ENCODE measurements around the gene ROCK2. TPM values are rescaled to one million over a fixed set of nuclear protein-coding genes. Genes with fewer than 3 reads are reported as not detected.

ROCK2 gene
- total RNA-seq, 1 experiment from 2014 or later: 64.4 TPM

DNA sequence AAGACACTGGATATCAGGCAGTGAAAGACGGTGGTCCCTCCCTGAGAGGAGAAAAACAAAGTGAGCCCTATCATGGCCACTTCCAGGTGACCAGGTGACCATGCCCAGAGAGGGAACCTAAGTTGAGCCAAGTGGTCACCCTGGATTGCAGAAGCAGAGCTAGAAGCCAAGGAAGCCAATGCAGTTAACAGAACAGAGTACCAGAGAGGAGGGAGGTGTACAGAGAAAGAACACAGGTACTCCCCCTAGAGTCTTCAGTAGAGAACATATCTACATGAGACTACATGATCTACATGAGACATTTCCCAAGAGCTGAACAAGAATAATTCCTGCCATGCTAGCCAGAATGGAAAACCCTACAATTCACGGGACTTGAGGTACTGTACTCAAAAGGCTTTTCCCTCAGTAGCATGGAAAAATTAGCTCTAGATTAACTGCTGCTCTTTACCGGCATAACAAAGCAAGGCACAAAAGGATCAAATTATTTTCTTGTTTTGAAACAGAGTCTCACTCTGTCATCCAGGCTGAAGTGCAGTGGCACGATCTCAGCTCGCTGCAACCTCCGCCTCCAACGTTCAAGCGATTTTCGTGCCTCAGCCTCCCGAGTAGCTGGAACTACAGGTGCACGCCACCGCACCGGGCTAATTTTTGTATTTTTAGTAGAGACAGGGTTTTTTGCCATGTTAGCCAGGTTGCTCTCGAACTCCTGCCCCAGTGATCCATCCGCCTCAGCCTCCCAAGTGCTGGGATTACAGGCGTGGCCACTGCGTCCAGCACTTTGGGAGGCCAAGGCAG is 23.5 kb downstream of the ROCK2 start:
- H3K27me3 Mint-ChIP-seq (ENCODE audit: insufficient read depth, unreplicated experiment): no peaks in the 10 kb centered on the region
- no peaks in the 10 kb centered on the region for H3K36me3 Mint-ChIP-seq (ENCODE audit: insufficient read depth, unreplicated experiment)
- Histone ChIP-seq H3K36me3 (ENCODE audit: control insufficient read depth, insufficient read depth, low read length) (no peaks in the 10 kb centered on the region), H3K4me1 (no peaks in the 10 kb centered on the region), H3K4me3 (ENCODE audit: low read depth, low read length) (no peak overlapping the region), H3K27me3 (replicated peaks; ENCODE audit: control insufficient read depth, insufficient read depth, low read length) (no peaks in the 10 kb centered on the region), H3K9me3 (no peaks in the 10 kb centered on the region)
- POLR2A ChIA-PET: no interaction called here
- TF ChIP-seq CTCF (IDR thresholded peaks at IDR 0.05; ENCODE audit: insufficient read depth in 1 of 2, low read depth in 1 of 2, low read length in 1 of 2, severe bottlenecking in 1 of 2, unreplicated experiment in 1 of 2): no peak
- no peak for DNase-seq
- intact Hi-C loops (cut with micrococcal nuclease; ENCODE audit: unreplicated experiment): no loop called here
- no peaks in the 10 kb centered on the region for H3K4me1 Mint-ChIP-seq (ENCODE audit: low read depth, unreplicated experiment)
- CTCF ChIA-PET: no interaction called here
- no peak overlapping the region for H3K27ac Mint-ChIP-seq (ENCODE audit: unreplicated experiment)
- H3K9me3 Mint-ChIP-seq (ENCODE audit: unreplicated experiment): no peaks in the 10 kb centered on the region
- H3K4me3 Mint-ChIP-seq (ENCODE audit: unreplicated experiment): no peak overlapping the region
- no TSS peak for BruUV-seq (replicated peaks)

GRCh38 chr2:11319939-11320338 is 24.5 kb downstream of the ROCK2 start:
- Mint-ChIP-seq H3K36me3 (ENCODE audit: insufficient read depth, unreplicated experiment) (no peaks in the 10 kb centered on the region), H3K4me3 (ENCODE audit: unreplicated experiment) (no peak overlapping the region), H3K27ac (ENCODE audit: unreplicated experiment) (no peak overlapping the region), H3K4me1 (ENCODE audit: low read depth, unreplicated experiment) (no peaks in the 10 kb centered on the region), H3K27me3 (ENCODE audit: insufficient read depth, unreplicated experiment) (no peaks in the 10 kb centered on the region), H3K9me3 (ENCODE audit: unreplicated experiment) (no peaks in the 10 kb centered on the region)
- ChIA-PET POLR2A (no interaction called here), CTCF (no interaction called here)
- no peak for DNase-seq
- no peaks in the 10 kb centered on the region for H3K36me3 ChIP-seq (ENCODE audit: control insufficient read depth, insufficient read depth, low read length)
- no TSS peak for BruUV-seq (replicated peaks)
- no peaks in the 10 kb centered on the region for H3K4me1 ChIP-seq
- no peaks in the 10 kb centered on the region for H3K27me3 ChIP-seq (replicated peaks; ENCODE audit: control insufficient read depth, insufficient read depth, low read length)
- intact Hi-C loops (cut with micrococcal nuclease; ENCODE audit: unreplicated experiment): no loop called here
- H3K4me3 ChIP-seq (ENCODE audit: low read depth, low read length): no peak overlapping the region
- no peak for TF ChIP-seq CTCF (IDR thresholded peaks at IDR 0.05; ENCODE audit: insufficient read depth in 1 of 2, low read depth in 1 of 2, low read length in 1 of 2, severe bottlenecking in 1 of 2, unreplicated experiment in 1 of 2)
- H3K9me3 ChIP-seq: no peaks in the 10 kb centered on the region

DNA sequence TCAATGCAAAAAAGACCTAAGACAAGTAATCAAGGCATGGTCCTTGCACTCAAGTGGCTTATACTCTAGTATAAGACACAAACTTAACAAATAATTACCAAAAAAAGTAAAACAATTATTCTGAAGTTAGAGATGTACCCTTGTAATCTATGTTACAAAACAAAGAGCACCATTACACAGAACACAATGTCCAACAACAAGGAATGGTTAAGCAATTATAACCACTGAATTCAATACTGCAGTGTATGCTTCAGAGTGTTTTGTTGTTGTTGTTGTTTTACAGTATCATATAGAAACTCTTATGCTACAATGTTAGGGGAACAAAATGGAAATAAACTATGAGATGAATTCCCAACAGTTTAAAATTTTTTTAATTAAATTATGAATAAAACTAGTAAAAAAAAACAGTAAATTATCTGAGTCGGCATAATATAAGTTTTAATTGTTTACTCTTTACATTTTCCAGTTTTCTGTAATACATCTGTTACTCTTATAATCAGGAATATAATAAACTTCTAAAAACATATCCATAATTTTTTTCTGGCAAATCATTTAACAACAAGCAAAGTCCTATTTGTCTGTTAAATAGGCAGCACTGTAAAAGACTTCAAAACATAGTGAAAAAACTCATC is 29.2 kb downstream of the ROCK2 start:
- Mint-ChIP-seq H3K27me3 (ENCODE audit: insufficient read depth, unreplicated experiment) (no peaks in the 10 kb centered on the region), H3K36me3 (ENCODE audit: insufficient read depth, unreplicated experiment) (no peaks in the 10 kb centered on the region), H3K4me3 (ENCODE audit: unreplicated experiment) (no peak overlapping the region), H3K4me1 (ENCODE audit: low read depth, unreplicated experiment) (no peaks in the 10 kb centered on the region), H3K9me3 (ENCODE audit: unreplicated experiment) (no peaks in the 10 kb centered on the region), H3K27ac (ENCODE audit: unreplicated experiment) (no peak overlapping the region)
- H3K36me3 ChIP-seq (ENCODE audit: control insufficient read depth, insufficient read depth, low read length): no peaks in the 10 kb centered on the region
- intact Hi-C loops (cut with micrococcal nuclease; ENCODE audit: unreplicated experiment): no loop called here
- no peak overlapping the region for H3K4me3 ChIP-seq (ENCODE audit: low read depth, low read length)
- no peaks in the 10 kb centered on the region for H3K4me1 ChIP-seq
- H3K27me3 ChIP-seq (replicated peaks; ENCODE audit: control insufficient read depth, insufficient read depth, low read length): no peaks in the 10 kb centered on the region
- ChIA-PET POLR2A (no interaction called here), CTCF (no interaction called here)
- BruUV-seq (replicated peaks): no TSS peak
- DNase-seq: no peak
- TF ChIP-seq CTCF (IDR thresholded peaks at IDR 0.05; ENCODE audit: insufficient read depth in 1 of 2, low read depth in 1 of 2, low read length in 1 of 2, severe bottlenecking in 1 of 2, unreplicated experiment in 1 of 2): no peak
- no peaks in the 10 kb centered on the region for H3K9me3 ChIP-seq
